Stimulated activated CD8-positive, alpha-beta memory T cell treated with anti-CD3 and anti-CD28 coated beads, Interleukin-15, amount 100 ng/mL, for 4 hours (primary cell): ENCODE measurements around the gene MICAL3.

ENCODE experiments used
- DNase-seq, 2 donors: peaks; one replicate each; pipeline ENCODE4 v3.0.0-alpha.2; 2020; ENCODE audit warnings: low read depth in 2 of 2

Gene MICAL3

DNA sequence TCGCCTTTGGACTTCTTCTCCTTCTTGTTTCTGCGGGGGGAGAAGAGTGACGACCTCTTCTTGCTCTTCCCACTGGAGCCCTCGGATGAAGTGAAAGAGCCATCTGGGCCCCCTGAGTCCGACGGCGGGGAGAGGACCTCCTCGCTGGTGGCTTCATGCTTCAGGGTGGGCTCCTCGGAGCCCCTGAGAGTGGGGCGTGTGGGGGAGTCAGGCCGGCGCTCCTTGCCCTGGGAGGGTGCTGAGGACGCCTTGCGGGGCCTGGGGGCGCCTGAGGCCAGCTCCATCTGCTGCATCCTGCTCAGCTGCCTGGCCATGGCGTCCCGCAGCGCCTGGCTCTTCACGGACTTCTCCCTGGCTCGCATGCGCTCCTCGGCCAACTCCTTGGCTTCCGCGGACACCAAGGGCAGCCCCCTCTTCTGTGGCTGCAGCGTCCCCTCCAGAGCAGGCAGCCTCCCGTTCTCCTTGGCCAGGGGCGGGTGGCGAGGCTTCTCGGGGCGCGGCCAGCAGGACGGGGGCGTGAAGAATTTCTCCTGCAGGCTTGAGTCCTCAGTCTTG, 206.8 kb downstream of the MICAL3 start:
- no peak for DNase-seq

DNA sequence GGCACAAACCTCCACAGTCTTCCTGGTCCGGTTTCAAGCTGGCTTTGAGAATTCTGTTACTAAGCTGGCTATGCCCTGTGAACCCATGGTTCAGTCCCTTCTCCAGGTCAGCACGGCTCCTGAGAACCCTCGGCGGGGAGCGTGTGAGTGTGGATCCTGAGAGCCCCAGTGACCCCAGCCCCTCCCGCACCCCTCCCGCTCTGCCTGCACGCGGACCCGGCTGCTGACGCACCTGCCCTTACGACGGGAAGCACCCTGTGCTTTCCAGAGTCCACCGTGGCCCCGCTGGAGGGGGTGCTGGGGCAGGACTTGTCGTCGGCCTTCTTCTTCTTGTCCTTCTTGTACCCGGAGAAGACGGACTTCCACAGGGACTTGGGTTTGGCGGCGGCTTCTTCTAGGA, 207.3 kb downstream of the MICAL3 start:
- no peak for DNase-seq

DNA sequence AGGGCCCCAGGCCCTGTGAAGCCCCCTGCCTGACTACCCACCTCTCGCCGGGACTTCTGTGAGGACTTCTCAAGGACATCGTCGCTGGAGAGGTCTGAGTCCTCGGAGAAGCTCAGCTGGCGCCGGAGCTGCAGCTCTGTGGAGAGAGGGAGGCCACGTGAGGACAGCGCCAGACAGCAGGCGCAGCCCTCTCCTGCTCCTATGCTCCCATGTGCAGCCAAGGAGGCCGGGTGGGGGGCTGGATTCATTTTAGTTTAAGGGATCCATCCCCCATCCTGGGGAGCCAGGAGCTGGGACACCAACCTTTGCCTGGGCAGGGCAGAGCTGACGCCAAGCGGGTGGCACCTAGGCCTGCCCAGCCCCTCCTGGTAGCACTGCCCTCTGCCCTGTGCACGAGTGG, 207.7 kb downstream of the MICAL3 start:
- DNase-seq = no peak

DNA sequence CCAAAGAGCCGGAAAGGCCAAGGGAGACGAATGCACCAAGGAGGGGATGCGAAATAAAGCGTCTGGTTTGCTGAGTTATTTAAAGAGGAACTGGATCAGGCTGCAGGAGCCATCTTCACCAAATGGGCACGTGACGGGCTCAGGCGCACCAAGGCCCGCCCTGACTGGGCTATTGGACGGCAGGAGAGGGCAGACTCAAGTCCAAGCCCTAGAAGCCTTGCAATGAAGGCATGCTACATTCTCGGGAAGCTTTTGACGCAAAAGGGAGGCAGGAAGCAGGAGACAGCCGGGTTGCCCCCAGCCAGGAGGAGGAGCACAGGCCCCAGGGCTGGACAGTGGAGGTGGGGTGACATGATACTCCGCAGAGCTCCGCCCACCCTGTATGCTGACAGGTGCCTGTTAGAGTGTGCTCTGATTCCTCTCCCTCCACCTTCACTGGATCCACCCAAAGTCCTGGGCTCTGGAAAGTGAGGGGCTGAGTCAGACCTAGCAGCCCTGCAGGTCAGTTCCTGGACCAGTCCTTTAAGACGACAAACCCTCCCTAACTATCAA, 208.6 kb downstream of the MICAL3 start:
- DNase-seq = no peak

DNA sequence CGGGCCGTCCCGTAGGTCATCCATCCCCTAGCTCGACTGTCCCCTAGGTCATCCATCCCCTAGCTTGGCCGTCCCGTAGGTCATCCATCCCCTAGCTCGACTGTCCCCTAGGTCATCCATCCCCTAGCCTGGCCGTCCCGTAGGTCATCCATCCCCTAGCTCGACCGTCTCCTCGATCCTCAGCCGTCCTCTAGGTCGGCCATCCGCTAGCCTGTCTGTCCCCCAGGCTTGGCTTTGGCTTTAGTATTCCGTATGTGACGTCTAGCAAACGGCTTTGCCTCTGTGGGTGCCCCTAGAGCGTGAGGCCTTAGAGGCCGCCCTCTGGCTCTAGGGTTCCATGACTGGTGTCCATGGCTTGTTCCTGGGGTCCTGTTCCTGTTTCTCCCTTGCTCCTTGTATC, 209.5 kb downstream of the MICAL3 start:
- no peak for DNase-seq

DNA sequence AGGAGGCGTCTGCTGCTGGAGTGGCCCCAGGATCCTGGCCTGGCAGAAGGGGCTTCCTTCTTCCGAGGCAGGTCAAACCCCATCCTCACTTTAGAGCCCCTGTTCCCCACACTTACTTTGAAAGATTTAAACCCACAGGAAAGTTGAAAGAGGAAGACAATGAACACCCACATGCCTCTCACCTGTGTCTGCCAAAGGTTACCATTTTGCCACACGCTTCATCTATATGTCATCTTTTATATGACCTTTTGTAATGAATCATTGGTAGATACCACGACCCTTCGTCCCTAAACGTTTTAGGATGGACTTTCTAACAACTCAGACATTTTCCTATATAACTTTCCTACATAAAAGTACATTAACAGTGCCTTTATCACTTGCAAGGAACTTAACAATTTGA, 210.3 kb downstream of the MICAL3 start:
- no peak for DNase-seq

DNA sequence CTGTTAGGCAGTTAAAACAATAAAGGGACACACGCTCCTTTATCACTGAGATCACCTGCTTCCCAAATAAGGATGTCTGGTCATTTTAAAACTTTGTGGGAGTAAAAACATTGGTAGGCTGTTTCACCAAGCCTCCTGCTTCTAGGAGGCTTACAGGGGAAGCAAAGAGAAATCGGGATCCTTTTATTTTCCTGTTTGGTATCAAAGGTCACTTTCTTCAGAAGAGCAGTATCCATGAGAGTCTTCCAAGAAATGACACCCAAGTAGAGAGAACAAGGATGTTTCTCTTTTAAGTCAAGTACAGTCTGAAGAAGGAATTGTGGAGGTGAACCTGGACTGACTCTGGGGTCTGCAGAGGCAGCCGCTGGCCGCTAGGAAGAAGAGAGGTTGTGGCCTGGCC, 213.2 kb downstream of the MICAL3 start:
- DNase-seq = no peak

DNA sequence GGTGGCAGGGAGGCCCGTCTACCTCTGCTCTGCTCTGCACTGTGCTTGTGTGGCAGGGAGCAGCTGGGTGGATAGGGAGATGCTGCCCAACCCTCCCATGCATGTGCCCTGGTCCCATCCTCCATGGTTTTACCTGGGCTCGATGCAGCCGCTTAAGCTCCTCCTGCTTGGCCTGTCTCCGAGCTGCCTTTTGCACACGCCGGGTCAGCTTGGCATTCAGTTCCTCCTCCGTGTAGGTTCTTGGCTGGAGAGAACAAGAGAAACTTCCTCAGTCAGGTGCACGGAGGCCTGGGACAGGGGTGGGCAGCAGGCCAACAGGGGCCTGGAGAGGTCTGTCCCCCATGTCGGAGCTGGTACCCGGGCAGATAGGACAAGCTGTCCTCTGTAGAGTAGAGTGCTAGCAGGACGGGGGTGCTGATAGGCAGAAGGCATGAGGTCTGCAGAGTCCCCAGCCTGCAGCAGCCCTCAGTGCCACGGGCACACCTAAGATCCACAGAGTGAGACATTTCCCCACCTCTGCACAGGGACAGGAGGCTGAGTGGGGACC, 213.7 kb downstream of the MICAL3 start:
- DNase-seq = no peak

DNA sequence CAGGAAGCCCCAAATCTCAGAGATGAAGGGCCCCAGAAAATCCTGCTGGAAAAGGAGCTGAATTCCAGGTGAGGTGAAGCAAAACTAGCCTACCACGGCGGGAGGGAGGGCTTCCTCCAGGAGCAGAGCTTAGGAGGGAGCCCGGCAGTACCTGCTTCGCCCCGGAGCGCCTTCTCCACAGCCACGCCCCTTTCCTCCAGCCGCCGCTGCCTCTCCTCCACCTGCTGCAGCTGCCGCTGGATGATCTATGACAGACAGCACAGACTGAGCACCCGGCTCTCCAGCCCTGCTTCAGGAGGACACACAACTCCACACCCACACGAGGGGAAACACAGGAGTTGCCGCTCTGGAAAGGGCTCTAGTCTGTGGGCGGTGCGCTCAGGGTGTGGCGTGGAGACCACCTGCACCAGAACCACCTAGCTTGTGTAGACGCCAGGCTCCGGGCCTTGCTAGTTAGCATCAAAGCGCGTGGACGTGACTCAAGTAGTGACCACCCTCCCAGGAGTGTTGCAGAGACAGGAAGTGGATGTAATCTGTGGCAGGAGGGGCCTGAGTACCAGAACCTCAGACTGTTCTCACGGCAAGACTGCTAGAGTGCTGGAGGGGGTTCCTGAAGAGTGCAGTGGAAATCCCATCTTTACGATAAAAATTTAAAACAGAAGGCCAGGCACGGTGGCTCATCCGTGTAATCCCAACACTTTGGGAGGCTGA, 215.5 kb downstream of the MICAL3 start:
- no peak for DNase-seq

DNA sequence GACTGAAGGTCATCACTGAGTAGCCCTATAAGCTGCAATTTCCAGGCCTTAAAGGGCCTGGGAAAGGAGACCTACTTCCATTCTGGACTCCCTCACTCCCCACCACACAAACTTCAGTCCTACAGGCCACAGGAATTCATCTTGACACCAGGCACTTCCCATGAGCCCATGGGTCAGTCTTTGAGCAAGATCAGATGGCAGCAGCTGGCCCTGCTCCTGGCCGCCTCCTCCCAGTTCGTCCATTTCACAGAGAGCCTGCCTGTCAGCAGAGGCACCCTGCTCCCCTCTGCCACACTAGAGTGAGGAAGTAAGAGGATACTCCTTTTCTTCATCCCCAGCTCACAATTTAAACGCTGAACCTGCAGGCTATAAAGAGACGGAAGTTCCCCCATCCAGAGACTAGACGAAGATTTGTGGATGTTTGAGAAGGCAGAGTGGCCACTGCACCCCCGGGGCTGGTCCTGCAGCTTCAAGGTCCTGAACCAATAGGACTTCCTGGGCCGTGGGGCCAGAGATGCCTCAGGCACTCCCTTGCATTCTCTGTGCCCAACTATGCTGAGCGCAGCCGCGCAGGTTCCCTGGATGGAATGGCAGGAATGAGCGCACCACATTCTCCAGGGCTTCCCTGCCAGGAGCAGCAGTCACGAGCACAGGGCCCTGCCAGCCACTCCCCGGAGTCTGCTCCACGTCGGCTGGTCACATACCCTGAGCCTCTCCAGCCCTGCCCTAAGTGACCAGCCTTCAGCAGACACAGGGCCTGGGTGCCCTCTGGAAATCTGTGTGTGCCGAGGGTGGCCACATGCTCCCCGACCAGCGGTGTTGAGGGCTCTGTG, 216.6 kb downstream of the MICAL3 start:
- DNase-seq = no peak

DNA sequence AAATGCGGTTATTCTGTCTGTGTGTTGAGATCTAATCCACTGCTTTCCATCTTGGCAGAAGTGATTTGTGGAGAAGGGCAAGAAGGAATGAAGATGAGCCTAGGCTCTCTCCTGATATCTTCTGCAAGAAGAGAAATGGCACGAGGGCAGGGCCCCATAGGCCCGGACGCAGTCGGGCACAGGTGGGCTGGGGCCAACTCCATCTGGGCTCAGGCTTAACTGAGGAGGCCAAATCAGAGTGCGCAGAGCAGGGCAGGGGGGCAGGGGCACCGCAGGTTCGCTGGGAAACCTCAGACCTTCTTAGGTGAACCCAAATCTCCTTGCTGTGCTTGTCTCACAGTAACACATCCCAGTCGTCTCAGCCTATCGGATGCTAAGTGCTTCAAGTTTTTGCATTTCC, 217.3 kb downstream of the MICAL3 start:
- no peak for DNase-seq

DNA sequence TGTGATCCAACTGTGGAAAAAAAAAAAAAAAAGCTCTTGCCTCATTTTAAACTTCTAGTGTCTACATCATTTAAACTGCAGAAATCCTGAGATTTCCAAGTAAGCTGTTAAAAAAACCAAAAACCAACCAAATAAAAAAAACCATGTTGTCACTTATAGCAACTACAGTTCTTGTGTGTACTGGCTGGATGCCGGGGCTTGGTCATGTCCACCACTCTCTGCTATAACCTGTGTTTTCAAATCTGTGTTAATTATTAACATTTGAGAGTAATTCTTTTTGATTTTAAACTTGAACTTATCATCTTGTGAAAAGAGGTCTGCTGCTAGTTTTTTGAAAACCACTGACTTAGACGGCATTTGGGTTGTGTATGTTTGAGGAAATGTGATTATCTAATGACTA, 217.9 kb downstream of the MICAL3 start:
- DNase-seq = no peak

DNA sequence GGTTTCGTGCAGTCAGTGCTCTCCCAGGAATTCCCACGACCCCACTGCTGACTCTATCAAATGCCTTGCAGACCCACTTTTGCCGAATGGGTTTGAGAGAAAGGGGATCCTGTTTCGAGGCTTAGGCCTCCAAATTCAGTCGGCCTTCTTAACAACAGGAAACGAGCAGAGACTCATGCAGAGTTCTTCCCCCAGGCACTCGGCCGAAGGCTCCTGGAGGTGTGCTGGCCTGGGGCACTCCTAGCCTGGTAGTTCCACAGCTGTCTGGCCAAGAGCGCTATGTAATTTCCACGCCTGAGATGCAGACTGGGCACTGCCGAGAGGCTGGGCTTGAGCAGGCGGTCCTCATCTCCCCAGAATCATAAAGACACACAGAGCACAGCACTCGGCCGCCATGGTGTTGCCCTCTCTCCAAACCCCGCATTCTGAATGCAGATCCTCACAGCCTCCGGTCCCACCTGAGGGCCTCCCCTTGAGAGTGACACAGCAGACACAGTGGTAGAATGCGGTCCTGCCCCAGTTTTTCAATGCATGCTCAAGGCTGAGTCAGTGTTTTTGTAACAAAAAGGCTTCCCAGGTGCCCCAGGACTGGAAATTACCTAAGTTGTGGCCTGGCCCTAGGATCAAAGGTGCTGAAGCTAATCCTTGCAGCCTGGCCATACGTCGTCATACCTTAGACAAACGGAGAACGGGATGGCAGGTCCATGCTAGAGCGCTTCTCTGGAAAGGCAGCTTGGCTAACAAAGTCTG, 219.9 kb downstream of the MICAL3 start:
- no peak for DNase-seq

DNA sequence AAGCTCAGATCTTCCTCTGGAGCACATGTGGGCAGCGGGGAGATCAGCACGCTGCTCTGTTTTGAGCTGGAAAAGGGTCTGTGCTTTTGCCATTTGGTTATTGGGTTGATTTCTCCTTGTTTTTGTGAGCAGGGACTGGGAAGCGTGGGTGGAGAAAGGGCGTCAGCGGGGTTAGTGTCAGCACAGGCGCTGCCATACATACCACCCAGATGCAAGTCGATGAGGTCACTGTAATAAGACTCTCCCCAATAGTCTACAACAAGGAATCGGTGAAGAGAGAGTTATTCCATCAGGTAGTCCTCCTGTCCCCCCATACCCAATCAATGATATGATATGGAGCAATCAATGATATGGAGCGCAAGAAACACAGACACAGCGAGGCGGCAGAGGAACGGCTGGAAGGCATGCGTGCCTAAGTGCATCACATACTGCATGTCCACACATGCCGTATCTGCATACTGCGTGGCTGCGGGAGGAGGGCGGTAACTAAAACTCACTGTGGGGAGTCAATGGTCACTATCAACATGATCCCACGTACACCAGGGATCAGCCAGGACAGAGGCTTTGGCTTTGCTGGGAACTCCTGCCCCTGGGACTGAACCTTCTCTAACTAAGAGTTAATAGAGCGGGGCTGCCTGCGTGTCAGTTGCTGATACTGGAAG, 220.6 kb downstream of the MICAL3 start:
- no peak for DNase-seq

DNA sequence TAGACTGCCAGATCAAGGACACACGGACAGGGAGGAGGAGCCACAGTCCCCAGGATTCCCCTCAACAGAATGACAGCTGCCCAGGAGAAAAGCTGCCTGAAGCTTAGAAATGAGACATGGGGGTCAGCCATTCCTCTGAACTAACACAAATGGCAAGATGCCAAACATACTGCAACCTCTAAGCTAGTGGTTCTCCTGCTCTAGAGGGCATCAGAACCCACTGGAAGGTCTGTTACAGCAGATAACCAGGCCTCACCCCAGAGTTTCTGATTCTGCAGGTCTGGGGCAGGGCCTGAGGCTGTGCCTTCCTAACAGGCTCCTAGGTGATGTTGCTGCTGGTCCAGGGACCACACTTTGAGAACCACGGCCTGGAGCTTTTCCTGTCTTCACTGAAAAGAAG, 221.5 kb downstream of the MICAL3 start:
- no peak for DNase-seq

DNA sequence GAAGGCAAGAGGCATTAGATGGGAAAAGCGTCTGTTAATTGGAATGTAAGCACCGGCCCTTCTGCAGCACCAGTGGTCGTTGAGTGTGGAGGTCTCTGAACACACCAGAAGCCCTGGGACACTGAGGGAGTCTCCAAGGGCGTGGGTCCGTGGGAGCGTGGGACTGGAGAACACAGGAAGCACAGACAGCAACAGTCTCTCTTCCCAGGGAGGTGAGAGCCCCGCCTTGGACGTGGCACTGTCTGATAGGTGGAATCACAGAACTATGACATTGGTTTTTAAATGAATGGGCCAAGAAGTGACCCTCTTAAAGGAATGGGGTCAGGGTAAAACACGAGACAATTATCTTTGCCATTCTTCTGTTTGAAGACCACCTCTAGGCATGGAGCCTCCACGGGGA, 221.9 kb downstream of the MICAL3 start:
- no peak for DNase-seq

DNA sequence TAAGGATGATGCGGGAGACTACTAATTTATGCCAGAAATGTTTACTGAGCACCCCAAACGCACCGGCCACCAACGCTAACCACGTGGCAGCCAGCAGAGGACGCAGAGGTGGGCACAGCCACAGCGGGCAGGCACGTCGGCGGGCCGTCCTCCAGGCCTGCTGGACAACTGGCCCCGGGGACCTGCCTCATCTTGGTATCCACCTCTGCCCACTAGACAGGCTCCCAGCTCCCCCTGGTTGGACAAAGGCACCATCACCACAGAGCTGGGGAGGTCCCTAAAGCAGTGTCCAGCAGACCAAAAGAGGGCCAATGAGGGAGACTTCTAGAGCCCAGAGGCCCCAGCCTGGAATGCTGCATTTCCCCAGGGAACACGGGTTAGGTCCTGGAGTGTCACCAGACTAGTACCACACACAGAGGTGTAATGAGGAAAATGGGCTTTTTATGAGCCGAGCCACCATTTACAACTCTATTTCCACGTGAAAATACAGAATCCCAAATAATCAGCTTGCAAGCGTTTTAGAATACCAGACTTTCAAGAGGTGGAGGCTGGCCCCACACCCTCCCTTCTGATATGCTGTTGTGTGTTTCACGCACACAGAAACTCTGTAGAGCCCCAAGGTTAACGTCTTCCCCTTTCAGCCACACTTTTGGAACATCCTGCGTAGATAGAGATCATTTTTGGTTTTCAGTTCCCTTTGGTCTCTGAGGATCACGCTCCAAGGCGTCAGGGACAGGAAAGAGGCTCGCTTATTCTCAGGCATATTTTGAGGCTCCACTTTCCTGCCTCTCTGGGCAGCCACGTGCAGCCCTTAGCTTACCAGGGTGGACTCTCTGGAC, 226.4 kb downstream of the MICAL3 start:
- no peak for DNase-seq

DNA sequence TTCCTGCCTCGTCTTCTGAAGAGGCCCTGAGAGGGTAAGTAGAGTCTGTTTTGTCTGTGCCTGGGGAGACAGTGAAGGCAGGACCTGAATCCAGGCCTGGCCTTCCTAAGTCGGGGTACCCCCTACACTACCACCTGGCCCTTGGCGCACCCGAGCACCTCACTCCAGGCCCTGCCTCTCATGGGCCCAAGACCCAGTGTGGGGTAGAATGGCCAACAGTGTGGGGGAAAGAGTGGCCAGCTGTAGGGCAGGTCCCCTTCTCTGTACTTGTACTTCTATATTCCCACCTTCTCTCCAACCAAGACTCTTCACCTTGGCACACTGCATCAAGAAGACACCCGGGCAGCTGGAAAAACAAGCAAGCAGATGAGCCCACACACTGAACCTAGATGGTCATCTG, 227.7 kb downstream of the MICAL3 start:
- DNase-seq = no peak

DNA sequence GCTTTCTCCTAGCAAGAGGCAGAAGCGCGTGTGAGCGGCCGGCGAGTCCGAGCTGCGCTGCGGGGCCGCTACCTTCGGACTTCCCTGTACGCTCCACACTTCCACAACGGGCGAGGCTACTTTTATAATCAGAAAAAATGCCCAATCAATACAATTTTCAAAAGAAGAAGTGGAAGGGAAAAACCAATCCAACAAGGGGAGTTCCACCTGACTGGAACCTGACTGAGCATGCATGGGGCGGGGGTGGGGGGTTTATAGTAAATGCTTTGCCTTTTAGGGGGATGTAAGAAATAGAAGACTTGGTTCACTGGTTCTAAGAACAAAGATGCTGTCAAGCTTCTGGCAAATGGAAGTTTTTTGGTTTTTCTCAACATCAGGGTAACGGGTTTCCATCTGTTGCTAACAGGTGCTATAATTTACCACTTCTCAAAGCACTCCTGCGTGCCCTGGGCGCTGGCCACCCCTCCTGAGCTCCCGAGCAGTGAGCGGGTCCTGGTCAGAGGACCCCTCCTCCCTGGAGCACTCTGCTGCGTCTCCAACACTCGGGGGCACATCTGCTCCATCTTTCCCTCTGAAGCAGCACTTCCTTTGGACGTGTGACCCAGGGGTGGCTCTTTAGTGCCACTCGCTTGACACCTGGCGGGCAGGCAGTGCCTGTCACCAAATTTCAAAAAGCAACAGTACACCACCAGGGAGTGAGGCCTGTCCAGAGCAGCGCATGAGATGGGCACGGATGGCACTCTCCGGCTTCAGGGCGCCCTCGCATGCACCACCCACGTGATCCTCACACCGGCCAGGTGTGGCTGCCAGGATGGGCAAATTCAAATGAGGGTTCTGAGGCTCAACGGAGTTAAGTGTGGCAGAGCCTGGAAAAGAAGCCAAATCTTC, 228.5 kb downstream of the MICAL3 start:
- DNase-seq = no peak
